Measurements from ENCODE around the gene FBXO21.

DNA sequence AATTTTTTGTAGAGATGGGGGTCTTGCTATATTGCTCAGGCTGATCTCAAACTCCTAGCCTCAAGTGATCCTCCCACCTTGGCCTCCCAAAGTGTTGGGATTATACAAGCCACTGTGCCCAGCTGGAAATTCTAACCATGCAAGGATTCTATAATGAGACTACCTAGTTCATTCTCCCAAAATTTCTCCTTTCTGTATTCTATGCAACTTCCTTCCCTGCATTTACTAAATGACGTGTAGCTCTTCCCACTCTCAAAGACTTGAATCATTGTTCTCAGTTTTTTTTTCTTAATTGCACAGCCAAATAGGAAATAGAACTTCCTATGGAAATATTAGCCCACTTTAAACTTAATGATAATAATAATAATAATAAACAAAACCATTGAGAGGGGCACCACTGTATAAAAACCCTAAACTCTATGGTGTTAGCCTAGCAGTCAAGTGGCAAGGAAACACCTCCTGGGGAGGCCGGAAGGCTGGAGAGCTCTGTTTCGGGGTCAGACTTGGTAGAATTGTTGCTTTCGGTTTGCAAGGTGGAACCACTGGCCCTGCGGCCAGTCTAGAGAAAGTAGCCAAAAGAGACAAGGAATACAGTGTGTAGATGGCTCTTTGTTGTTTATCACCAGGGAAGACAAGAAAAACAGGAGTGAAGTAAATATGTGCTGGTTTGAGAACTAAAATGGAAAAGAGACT, 51.1 kb downstream of the FBXO21 start:
- TF ChIP-seq CTCF (IDR thresholded peaks at IDR 0.05) (no peak), ZFX (IDR thresholded peaks at IDR 0.05; ENCODE audit: borderline replicate concordance) (no peak)

All from 22Rv1 (cell line).